Right renal cortex interstitium (tissue), 3 donors: ENCODE measurements around the gene PCDHGB3. TPM values are rescaled to one million over a fixed set of nuclear protein-coding genes. Genes with fewer than 3 reads are reported as not detected.
"Not testable (repeated sequence)": the region's sequence is repeated elsewhere in the genome, so short reads cannot be mapped to it uniquely, and the experiment has no call there.

Source experiments
- DNase-seq, 3 donors: peaks; one replicate each; pipeline ENCODE4 v3.0.0-alpha.2; 2013; ENCODE audit warnings: low read depth in 3 of 3, low spot score in 2 of 3
- polyA plus RNA-seq, 3 donors: library from polyadenylated mRNA; unstranded; fragments of 120-200 nt; gene quantifications; one replicate each; pipeline ENCODE4 v1.2.1, GENCODE V29; 2013; ENCODE audit not compliant: insufficient read length in 3 of 3

Gene PCDHGB3
- polyA plus RNA-seq, 3 donors, result 1.4 to 2.6 (median 1.7) TPM

DNA sequence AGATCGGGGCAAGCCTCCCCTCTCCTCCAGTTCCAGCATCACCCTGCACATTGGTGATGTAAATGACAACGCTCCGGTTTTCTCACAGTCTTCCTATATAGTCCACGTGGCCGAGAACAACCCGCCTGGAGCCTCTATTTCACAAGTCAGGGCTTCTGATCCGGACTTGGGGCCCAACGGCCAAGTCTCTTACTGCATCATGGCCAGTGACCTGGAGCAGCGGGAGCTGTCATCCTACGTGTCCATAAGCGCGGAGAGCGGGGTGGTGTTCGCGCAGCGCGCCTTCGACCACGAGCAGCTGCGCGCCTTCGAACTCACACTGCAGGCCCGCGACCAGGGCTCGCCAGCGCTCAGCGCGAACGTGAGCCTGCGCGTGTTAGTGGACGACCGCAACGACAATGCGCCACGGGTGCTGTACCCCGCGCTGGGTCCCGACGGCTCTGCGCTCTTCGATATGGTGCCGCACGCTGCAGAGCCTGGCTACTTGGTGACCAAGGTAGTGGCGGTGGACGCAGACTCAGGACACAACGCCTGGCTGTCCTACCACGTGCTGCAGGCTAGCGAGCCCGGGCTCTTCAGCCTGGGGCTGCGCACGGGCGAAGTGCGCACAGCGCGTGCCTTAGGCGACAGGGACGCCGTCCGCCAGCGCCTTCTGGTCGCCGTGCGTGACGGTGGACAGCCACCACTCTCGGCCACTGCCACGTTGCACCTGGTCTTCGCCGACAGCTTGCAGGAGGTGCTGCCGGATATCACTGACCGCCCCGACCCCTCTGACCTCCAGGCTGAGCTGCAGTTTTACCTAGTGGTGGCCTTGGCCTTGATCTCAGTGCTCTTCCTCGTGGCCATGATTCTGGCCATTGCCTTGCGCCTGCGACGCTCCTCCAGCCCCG lies 19.4 kb downstream of the PCDHGB3 start:
- DNase-seq, result no peak

DNA sequence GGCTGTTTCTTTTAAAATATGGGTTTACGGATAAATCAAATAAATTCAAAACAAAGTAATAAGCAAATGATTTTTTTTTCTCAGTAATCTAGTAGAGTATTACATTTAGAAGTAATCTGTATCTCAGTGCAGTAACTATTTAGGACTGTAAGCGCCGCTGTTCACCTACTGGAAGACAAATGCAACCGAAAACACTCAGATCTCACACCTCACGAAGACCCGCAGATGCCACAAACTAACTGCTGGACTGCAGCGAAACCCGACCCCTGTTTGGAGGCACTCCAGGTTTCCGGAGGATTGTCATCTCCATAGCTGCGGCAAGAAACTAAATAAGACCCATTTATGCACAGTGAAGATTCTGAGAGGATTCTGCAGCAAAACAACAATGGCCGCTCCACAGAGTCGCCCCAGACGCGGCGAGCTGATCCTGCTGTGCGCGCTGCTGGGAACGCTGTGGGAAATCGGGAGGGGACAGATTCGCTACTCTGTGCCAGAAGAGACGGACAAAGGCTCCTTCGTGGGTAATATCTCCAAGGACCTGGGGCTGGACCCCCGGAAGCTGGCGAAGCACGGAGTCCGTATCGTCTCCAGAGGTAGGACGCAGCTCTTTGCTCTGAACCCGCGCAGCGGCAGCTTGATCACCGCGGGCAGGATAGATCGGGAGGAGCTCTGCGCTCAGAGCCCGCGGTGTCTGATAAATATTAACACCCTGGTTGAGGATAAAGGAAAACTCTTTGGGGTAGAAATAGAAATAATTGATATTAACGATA lies 22.6 kb downstream of the PCDHGB3 start, which contains the start of gene PCDHGA8:
Gene PCDHGA8, plus strand, starts transcription at position 205 of the 770 bp plus-strand sequence. Its CDS starts 181 bp downstream, at position 386.
- DNase-seq, result no peak

DNA sequence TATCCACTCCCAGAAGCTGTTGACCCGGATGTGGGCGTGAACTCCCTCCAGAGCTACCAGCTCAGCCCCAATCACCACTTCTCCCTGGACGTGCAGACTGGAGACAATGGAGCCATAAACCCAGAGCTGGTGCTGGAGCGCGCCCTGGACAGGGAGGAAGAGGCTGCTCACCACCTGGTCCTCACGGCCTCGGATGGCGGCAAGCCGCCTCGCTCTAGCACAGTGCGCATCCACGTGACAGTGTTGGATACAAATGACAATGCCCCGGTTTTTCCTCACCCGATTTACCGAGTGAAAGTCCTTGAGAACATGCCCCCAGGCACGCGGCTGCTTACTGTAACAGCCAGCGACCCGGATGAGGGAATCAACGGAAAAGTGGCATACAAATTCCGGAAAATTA lies 23.2 kb downstream of the PCDHGB3 start:
- no peak for DNase-seq

DNA sequence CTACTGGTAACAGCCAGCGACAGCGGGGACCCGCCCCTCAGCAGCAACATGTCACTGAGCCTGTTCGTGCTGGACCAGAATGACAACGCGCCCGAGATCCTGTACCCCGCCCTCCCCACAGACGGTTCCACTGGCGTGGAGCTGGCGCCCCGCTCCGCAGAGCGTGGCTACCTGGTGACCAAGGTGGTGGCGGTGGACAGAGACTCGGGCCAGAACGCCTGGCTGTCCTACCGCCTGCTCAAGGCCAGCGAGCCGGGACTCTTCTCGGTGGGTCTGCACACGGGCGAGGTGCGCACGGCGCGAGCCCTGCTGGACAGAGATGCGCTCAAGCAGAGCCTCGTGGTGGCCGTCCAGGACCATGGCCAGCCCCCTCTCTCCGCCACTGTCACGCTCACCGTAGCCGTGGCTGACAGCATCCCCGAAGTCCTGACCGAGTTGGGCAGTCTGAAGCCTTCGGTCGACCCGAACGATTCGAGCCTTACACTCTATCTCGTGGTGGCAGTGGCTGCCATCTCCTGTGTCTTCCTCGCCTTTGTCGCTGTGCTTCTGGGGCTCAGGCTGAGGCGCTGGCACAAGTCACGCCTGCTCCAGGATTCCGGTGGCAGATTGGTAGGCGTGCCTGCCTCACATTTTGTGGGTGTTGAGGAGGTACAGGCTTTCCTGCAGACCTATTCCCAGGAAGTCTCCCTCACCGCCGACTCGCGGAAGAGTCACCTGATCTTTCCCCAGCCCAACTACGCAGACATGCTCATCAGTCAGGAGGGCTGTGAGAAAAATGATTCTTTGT lies 24.6 kb downstream of the PCDHGB3 start:
- not testable (repeated sequence) for DNase-seq

DNA sequence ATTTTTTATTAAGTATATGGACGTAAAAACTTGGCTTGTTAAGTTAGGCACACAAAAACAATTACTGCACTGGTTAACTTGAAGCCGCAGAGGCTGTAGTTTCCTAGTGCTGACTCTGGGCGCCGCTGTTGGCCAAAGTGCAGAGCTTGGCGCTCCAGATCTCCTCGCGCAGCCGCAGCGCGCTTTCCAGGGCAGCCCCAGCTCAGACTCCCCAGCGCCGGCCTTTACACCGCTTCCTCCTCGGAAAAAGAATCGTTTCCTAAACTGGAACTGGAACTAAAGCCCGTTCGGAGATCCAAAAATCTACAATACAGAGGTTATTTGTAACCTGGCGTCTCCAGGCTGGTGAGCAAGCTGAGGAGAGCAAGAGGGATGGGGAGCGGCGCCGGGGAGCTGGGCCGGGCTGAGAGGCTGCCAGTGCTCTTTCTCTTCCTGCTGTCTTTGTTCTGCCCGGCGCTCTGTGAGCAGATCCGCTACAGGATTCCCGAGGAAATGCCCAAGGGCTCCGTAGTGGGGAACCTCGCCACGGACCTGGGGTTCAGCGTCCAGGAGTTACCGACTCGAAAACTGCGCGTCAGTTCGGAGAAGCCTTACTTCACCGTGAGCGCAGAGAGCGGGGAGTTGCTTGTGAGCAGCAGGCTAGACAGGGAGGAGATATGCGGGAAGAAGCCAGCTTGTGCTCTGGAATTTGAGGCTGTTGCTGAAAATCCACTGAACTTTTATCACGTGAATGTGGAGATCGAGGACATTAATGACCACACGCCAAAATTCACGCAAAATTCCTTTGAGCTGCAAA lies 27.9 kb downstream of the PCDHGB3 start, which contains the start of gene PCDHGB5:
Gene PCDHGB5, plus strand, starts transcription at position 192 of the 796 bp plus-strand sequence. Its CDS starts 181 bp downstream, at position 373.
- DNase-seq, result not testable (repeated sequence)

DNA sequence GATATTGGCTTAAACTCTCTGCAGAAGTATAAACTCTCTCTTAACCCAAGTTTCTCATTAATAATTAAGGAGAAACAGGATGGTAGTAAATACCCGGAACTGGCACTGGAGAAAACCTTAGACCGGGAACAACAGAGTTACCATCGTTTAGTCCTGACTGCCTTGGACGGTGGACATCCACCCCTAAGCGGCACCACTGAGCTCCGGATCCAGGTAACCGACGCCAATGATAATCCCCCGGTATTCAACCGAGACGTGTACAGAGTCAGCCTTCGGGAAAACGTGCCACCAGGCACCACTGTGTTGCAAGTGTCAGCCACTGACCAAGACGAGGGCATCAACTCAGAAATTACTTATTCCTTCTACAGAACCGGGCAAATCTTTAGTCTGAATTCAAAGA lies 28.6 kb downstream of the PCDHGB3 start:
- no peak for DNase-seq

DNA sequence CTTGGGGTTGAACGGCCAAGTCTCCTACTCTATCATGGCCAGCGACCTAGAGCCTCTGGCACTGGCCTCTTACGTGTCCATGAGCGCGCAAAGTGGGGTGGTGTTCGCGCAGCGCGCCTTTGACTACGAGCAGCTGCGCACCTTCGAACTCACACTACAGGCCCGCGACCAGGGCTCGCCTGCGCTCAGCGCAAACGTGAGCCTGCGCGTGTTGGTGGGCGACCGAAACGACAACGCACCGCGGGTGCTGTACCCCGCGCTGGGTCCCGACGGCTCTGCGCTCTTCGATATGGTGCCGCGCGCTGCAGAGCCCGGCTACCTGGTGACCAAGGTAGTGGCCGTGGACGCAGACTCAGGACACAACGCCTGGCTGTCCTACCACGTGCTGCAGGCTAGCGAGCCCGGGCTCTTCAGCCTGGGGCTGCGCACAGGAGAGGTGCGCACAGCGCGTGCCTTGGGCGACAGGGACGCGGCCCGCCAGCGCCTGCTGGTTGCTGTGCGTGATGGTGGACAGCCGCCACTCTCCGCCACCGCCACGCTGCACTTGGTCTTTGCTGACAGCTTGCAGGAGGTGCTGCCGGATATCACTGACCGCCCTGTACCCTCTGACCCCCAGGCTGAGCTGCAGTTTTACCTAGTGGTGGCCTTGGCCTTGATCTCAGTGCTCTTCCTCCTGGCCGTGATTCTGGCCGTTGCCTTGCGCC lies 29.7 kb downstream of the PCDHGB3 start:
- no peak for DNase-seq

DNA sequence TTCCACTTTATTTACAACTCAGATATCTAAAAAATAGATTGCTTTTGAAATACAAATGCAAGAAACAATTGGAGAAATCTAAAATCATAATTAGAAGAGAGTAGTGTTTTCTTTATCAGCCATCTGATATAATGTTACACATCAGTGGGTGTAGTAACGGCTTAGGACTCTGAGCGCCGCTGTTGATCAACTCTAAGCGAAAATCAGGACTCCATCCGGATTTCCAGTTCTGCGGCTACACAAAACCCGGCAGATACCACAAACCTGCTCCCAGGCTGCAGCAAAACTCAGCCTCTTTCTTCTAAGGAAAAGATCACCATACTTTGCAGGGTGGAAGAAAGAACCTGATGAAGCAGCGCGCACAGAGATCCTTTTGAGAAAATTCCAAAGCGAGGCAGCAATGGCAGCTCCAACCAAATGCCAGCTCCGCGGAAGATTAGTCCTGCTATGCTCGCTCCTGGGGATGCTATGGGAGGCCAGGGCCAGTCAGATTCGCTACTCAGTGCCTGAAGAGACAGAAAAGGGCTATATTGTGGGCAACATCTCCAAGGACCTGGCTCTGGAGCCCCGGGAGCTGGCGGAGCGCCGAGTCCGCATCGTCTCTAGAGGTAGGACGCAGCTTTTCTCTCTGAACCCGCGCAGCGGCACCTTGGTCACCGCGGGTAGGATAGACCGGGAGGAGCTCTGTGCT lies 32.7 kb downstream of the PCDHGB3 start, which contains the start of gene PCDHGA9:
Gene PCDHGA9, plus strand, starts transcription at position 226 of the 691 bp plus-strand sequence. Its CDS starts 175 bp downstream, at position 401.
- no peak for DNase-seq

DNA sequence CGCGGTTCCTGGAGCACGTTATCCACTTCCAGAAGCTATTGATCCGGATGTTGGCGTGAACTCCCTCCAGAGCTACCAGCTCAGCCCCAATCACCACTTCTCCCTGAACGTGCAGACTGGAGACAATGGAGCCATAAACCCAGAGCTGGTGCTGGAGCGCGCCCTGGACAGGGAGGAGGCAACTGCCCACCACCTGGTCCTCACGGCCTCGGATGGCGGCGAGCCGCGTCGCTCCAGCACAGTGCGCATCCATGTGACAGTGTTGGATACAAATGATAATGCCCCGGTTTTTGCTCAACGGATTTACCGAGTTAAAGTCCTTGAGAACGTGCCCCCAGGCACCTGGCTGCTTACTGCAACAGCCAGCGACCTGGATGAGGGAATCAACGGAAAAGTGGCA lies 33.3 kb downstream of the PCDHGB3 start:
- no peak for DNase-seq

DNA sequence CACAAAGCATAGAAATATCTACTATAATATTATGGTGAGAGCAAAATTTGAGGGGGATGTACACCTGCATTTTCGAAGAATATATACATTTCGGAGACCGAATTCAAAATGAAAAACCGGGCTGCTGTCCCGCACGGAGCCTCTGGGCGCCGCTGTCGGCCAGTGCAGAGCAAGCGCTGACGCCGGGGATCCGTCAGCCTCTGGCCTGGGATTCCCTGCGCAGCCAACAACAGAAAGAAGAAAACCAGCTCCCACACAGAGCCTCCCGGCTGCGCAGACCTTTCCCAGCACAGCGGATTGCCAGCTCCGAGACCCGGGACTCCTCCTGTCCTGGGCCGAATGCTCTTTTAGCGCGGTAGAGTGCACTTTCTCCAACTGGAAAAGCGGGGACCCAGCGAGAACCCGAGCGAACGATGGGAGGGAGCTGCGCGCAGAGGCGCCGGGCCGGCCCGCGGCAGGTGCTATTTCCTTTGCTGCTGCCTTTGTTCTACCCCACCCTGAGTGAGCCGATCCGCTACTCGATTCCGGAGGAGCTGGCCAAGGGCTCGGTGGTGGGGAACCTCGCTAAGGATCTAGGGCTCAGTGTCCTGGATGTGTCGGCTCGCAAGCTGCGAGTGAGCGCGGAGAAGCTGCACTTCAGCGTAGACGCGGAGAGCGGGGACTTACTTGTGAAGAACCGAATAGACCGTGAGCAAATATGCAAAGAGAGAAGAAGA lies 37.9 kb downstream of the PCDHGB3 start, which contains the start of gene PCDHGB6:
Gene PCDHGB6, plus strand, starts transcription at position 232 of the 716 bp plus-strand sequence. Its CDS starts 182 bp downstream, at position 414.
- not testable (repeated sequence) for DNase-seq

DNA sequence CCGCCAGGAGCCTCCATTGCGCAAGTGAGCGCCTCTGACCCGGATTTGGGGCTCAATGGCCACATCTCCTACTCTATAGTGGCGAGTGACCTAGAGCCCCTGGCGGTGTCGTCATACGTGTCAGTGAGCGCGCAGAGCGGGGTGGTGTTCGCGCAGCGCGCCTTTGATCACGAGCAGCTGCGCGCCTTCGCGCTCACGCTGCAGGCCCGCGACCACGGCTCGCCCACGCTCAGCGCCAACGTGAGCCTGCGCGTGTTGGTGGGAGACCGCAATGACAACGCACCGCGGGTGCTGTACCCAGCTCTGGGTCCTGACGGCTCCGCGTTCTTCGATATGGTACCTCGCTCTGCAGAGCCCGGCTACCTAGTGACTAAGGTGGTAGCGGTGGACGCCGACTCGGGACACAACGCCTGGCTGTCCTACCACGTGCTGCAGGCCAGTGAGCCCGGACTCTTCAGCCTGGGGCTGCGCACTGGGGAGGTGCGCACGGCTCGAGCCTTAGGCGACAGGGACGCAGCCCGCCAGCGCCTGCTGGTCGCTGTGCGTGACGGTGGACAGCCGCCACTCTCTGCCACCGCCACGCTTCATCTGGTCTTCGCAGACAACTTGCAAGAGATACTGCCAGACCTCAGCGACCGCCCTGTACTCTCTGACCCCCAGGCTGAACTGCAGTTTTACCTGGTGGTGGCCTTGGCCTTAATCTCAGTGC lies 39.7 kb downstream of the PCDHGB3 start:
- no peak for DNase-seq

DNA sequence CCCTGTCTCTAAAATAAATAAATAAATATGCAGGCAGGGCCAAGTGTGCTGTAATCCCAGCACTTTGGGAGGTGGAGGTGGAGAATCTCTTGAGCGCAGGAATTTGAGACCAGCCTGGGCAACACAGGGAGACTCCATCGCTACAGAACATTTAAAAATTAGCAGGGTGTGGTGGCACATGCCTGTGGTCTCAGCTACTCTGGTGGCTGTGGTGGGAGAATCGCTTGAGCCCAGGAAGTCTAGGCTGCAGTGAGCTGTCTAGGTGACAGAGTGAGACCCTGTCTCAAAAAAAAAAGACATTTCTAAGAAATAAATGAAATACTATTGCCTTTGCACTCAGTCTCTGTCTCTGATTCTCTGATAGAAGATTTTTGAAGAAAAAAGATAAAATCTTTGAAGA lies 41.5 kb downstream of the PCDHGB3 start:
- no peak for DNase-seq

DNA sequence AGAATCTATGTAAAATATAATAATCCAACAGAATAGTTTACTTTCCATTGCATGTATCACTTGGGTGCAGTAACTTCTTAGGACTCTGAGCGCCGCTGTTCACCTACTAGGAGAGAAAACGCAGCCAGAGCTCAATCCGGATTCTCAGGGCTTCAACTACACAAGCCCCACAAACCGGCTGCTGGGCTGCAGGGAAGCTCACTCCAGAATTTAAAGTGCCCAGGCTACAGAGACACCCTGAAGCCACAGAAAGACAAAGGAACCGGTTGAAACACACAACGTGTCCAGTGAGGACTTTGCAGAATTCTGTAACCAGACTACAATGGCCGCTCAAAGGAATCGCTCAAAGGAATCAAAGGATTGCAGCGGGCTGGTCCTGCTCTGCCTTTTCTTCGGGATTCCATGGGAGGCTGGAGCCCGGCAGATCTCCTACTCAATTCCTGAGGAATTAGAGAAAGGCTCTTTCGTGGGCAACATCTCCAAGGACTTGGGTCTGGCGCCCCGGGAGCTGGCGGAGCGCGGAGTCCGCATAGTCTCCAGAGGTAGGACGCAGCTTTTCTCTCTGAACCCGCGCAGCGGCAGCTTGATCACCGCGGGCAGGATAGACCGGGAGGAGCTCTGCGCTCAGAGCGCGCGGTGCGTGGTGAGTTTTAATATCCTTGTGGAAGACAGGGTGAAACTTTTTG lies 43.0 kb downstream of the PCDHGB3 start, which contains the start of gene PCDHGA10:
Gene PCDHGA10, plus strand, starts transcription at position 134 of the 686 bp plus-strand sequence. Its CDS starts 189 bp downstream, at position 323.
- DNase-seq, result no peak

DNA sequence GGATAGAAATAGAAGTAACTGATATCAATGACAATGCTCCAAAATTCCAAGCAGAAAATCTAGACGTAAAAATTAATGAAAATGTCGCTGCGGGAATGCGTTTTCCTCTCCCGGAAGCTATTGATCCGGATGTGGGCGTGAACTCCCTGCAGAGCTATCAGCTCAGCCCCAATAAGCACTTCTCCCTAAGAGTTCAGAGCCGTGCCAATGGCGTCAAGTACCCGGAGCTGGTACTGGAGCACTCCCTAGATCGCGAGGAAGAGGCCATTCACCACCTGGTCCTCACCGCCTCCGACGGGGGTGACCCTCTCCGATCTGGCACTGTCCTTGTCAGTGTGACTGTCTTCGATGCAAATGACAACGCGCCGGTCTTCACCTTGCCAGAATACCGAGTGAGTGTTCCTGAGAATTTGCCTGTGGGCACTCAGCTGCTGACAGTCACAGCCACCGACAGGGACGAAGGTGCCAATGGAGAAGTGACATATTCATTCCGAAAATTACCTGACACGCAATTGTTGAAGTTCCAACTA lies 43.6 kb downstream of the PCDHGB3 start:
- DNase-seq, result no peak

DNA sequence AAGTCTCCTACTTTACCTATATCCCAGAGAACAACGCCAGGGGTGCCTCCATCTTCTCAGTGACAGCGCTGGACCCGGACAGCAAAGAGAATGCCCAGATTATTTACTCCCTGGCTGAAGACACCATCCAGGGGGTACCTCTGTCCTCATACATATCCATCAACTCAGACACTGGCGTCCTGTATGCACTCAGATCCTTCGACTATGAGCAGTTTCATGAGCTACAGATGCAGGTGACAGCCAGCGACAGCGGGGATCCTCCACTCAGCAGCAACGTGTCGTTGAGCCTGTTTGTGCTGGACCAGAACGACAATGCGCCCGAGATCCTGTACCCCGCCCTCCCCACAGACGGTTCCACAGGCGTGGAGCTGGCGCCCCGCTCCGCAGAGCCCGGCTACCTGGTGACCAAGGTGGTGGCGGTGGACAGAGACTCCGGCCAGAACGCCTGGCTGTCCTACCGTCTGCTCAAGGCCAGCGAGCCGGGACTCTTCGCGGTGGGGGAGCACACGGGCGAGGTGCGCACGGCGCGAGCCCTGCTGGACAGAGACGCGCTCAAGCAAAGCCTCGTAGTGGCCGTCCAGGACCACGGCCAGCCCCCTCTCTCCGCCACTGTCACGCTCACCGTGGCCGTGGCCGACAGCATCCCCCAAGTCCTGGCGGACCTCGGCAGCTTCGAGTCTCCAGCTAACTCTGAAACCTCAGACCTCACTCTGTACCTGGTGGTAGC lies 44.7 kb downstream of the PCDHGB3 start:
- not testable (repeated sequence) for DNase-seq
